Neural progenitor cell (in vitro differentiated cells): Measurements from ENCODE around the gene SPATA31C1. TPM values are rescaled to one million over a fixed set of nuclear protein-coding genes. Genes with fewer than 3 reads are reported as not detected.
"Not testable (repeated sequence)": the region's sequence is repeated elsewhere in the genome, so short reads cannot be mapped to it uniquely, and the experiment has no call there.

Source experiments
- DNase-seq: peaks from one replicate; pipeline ENCODE4 v3.0.0-alpha.2; 2016; ENCODE audit warnings: low spot score
- H2AFZ ChIP-seq: fragments of 200-600 bp; sonication (generic); replicated peaks from 2 replicates; pipeline ENCODE4 v1.6.1; 2016; ENCODE audit warnings: antibody characterized with exemption
- H3F3A ChIP-seq: fragments of 200-600 bp; sonication (generic); 2 replicates; pipeline ENCODE4 v1.6.1; 2016; ENCODE audit warnings: antibody characterized with exemption, low read depth
- H3K27ac ChIP-seq: fragments of 200-600 bp; sonication (generic); 2 replicates; pipeline ENCODE4 v1.5.1; 2016; ENCODE audit warnings: mild to moderate bottlenecking
- H3K27me3 ChIP-seq: fragments of 200-600 bp; sonication (generic); 2 replicates; pipeline ENCODE4 v1.6.1; 2016; ENCODE audit warnings: mild to moderate bottlenecking, moderate library complexity
- H3K36me3 ChIP-seq: fragments of 200-600 bp; sonication (generic); 2 replicates; pipeline ENCODE4 v1.5.1; 2016
- H3K4me1 ChIP-seq: fragments of 200-600 bp; sonication (generic); 2 replicates; pipeline ENCODE4 v1.6.1; 2016; ENCODE audit warnings: mixed run types
- H3K4me2 ChIP-seq: fragments of 200-600 bp; sonication (generic); 2 replicates; pipeline ENCODE4 v1.6.1; 2016
- H3K4me3 ChIP-seq: fragments of 200-600 bp; sonication (generic); 2 replicates; pipeline ENCODE4 v1.5.1; 2016
- H3K79me2 ChIP-seq: fragments of 200-600 bp; sonication (generic); 2 replicates; pipeline ENCODE4 v1.6.1; 2016; ENCODE audit warnings: low read depth
- H3K9ac ChIP-seq: fragments of 200-600 bp; sonication (generic); 2 replicates; pipeline ENCODE4 v1.6.1; 2016
- H3K9me3 ChIP-seq: fragments of 200-600 bp; sonication (generic); 2 replicates; pipeline ENCODE4 v1.5.1; 2016; ENCODE audit warnings: low read depth
- H4K20me1 ChIP-seq: fragments of 200-600 bp; sonication (generic); 2 replicates; pipeline ENCODE4 v1.6.1; 2016; ENCODE audit warnings: low read depth
- H3K27ac Mint-ChIP-seq: 3 replicates; pipeline ENCODE4 v1.8.0; 2021; ENCODE audit warnings: mixed read lengths
- H3K27me3 Mint-ChIP-seq: 2 replicates; pipeline ENCODE4 v1.8.0; 2022; ENCODE audit warnings: low read depth, mild to moderate bottlenecking, inconsistent platforms, moderate library complexity, mixed read lengths; ENCODE audit not compliant: insufficient read depth
- H3K36me3 Mint-ChIP-seq: 3 replicates; pipeline ENCODE4 v1.8.0; 2021; ENCODE audit warnings: mixed read lengths
- H3K4me1 Mint-ChIP-seq: 3 replicates; pipeline ENCODE4 v1.8.0; 2021; ENCODE audit warnings: mixed read lengths
- H3K4me3 Mint-ChIP-seq: 3 replicates; pipeline ENCODE4 v1.8.0; 2021; ENCODE audit warnings: mild to moderate bottlenecking, moderate library complexity, mixed read lengths
- H3K9me3 Mint-ChIP-seq: 3 replicates; pipeline ENCODE4 v1.8.0; 2020; ENCODE audit warnings: mixed read lengths
- CTCF ChIP-seq: fragments of 200-600 bp; sonication (generic); IDR thresholded peaks from 2 replicates; pipeline ENCODE4 v1.5.1; 2017; ENCODE audit warnings: antibody characterized with exemption, mild to moderate bottlenecking
- EZH2 ChIP-seq: fragments of 200-600 bp; sonication (generic); IDR thresholded peaks from 2 replicates; pipeline ENCODE4 v1.6.1; 2017; ENCODE audit warnings: antibody characterized with exemption, mild to moderate bottlenecking, moderate library complexity
- EZH2phosphoT487 ChIP-seq: fragments of 200-600 bp; sonication (generic); IDR thresholded peaks from 2 replicates; pipeline ENCODE4 v1.6.1; 2017; ENCODE audit warnings: antibody characterized with exemption
- total RNA-seq: library from RNA; depleted of rRNA; stranded (reverse); fragments of >200 nt; gene quantifications from 2 replicates; pipeline ENCODE4 v1.2.3, GENCODE V29; 2015; ENCODE audit warnings: low replicate concordance

The SPATA31C1 gene
- not detected in 2 replicates for total RNA-seq

- not testable (repeated sequence) for H3K9ac ChIP-seq, H3K9me3 Mint-ChIP-seq, H4K20me1 ChIP-seq, H3K27ac Mint-ChIP-seq, H3K9me3 ChIP-seq, H3K4me3 Mint-ChIP-seq, H3K27me3 Mint-ChIP-seq, H3K36me3 Mint-ChIP-seq, H3K4me3 ChIP-seq, H3F3A ChIP-seq, H3K4me1 ChIP-seq, DNase-seq, H3K4me1 Mint-ChIP-seq, H3K27me3 ChIP-seq, H3K4me2 ChIP-seq, H2AFZ ChIP-seq, H3K79me2 ChIP-seq, H3K36me3 ChIP-seq, H3K27ac ChIP-seq
These were observed at the start of gene SPATA31C1 for GRCh38 chr9:87917662-87918061. Gene SPATA31C1, plus strand, starts transcription at chr9:87917962.

DNA sequence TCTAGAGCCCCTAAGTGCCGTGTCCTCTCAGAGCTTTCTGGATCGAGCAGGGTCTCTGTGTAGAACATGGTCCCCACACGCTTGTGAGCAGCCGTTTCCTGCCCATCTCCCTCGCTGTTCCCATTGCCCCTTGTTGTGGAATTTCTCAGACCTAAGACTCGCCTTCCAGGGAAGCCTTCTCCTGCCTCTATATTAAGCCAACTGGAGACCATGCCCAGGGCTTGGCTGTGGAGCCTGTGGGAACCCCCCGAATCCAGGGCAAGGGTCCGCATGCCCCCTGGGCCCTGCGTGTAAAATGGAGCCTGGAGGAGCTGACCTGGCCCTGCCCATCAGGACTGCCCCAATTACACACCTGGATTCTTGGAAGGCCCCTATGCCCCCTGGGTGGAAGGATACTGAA, 49.6 kb upstream of the SPATA31C1 start:
- Mint-ChIP-seq H3K36me3 (no peaks in the 10 kb centered on the region), H3K9me3 (peaks cover 6% of the 10 kb centered on the region), H3K27ac (no peak overlapping the region), H3K27me3 (peaks cover 6% of the 10 kb centered on the region), H3K4me1 (peaks cover 3% of the 10 kb centered on the region), H3K4me3 (no peak overlapping the region)
- Histone ChIP-seq H3K27me3 (no peaks in the 10 kb centered on the region), H3F3A (no peaks in the 10 kb centered on the region), H3K4me3 (no peak overlapping the region), H3K9ac (no peak overlapping the region), H3K9me3 (no peaks in the 10 kb centered on the region), H3K79me2 (no peaks in the 10 kb centered on the region), H3K4me1 (no peaks in the 10 kb centered on the region), H3K36me3 (no peaks in the 10 kb centered on the region), H2AFZ (no peak overlapping the region), H3K4me2 (no peak overlapping the region), H4K20me1 (no peaks in the 10 kb centered on the region), H3K27ac (no peak overlapping the region)
- no peak for DNase-seq
- no peak for TF ChIP-seq EZH2
- TF ChIP-seq CTCF, result no peak
- TF ChIP-seq EZH2phosphoT487, result no peak

GRCh38 chr9:87868635-87869034, 49.1 kb upstream of the SPATA31C1 start:
- Histone ChIP-seq H3K9me3 (no peaks in the 10 kb centered on the region), H3F3A (no peaks in the 10 kb centered on the region), H3K27me3 (no peaks in the 10 kb centered on the region), H3K4me1 (no peaks in the 10 kb centered on the region), H3K27ac (no peak overlapping the region), H3K9ac (no peak overlapping the region), H3K79me2 (no peaks in the 10 kb centered on the region), H2AFZ (no peak overlapping the region), H3K4me3 (no peak overlapping the region), H3K36me3 (no peaks in the 10 kb centered on the region), H3K4me2 (no peak overlapping the region), H4K20me1 (no peaks in the 10 kb centered on the region)
- H3K27ac Mint-ChIP-seq, result peak overlapping the region; percentile 26
- no peaks in the 10 kb centered on the region for H3K36me3 Mint-ChIP-seq
- H3K9me3 Mint-ChIP-seq, result peaks cover 6% of the 10 kb centered on the region
- no peak for TF ChIP-seq EZH2phosphoT487
- no peak for TF ChIP-seq CTCF
- no peak for TF ChIP-seq EZH2
- DNase-seq, result no peak
- H3K27me3 Mint-ChIP-seq, result peaks cover 7% of the 10 kb centered on the region
- peaks cover 3% of the 10 kb centered on the region for H3K4me1 Mint-ChIP-seq
- H3K4me3 Mint-ChIP-seq, result no peak overlapping the region

GRCh38 chr9:87869082-87869481, 48.7 kb upstream of the SPATA31C1 start:
- no peaks in the 10 kb centered on the region for H4K20me1 ChIP-seq
- no peaks in the 10 kb centered on the region for H3K27me3 ChIP-seq
- Mint-ChIP-seq H3K36me3 (no peaks in the 10 kb centered on the region), H3K27me3 (peaks cover 9% of the 10 kb centered on the region), H3K4me1 (peaks cover 8% of the 10 kb centered on the region), H3K27ac (peak overlapping the region; percentile 26), H3K9me3 (peaks cover 6% of the 10 kb centered on the region), H3K4me3 (no peak overlapping the region)
- H3K4me1 ChIP-seq, result no peaks in the 10 kb centered on the region
- no peaks in the 10 kb centered on the region for H3F3A ChIP-seq
- no peaks in the 10 kb centered on the region for H3K36me3 ChIP-seq
- TF ChIP-seq CTCF (no peak), EZH2 (no peak), EZH2phosphoT487 (no peak)
- no peak overlapping the region for H3K4me3 ChIP-seq
- H2AFZ ChIP-seq, result no peak overlapping the region
- no peaks in the 10 kb centered on the region for H3K9me3 ChIP-seq
- H3K79me2 ChIP-seq, result no peaks in the 10 kb centered on the region
- H3K27ac ChIP-seq, result no peak overlapping the region
- no peak overlapping the region for H3K9ac ChIP-seq
- no peak overlapping the region for H3K4me2 ChIP-seq
- DNase-seq, result no peak
